SK-MEL-5 (cell line): Measurements from ENCODE around the gene KTI12. TPM values are rescaled to one million over a fixed set of nuclear protein-coding genes. Genes with fewer than 3 reads are reported as not detected.
"Not testable (repeated sequence)": the region's sequence is repeated elsewhere in the genome, so short reads cannot be mapped to it uniquely, and the experiment has no call there.

ENCODE experiments used
- DNase-seq: peaks from one replicate; pipeline ENCODE4 v3.0.0-alpha.2; 2016; ENCODE audit warnings: low read depth, low spot score
- in situ Hi-C: cut with HindIII; loops from 2 replicates; pipeline ENCODE4 v1.10.0; 2016; ENCODE audit warnings: low sequenced_read_pairs, high pct_unique_total_duplicates, low pct_unique_long_range_greater_than_20kb
- polyA plus RNA-seq, 2 experiments: library from polyadenylated mRNA; depleted of rRNA; stranded (reverse); fragments of >200 nt; gene quantifications; 2 replicates each; pipeline ENCODE4 v1.2.3, GENCODE V29; 2015
- total RNA-seq: library from RNA; depleted of rRNA; stranded (reverse); fragments of >200 nt; shearing (Covaris generic); gene quantifications from 2 replicates; pipeline ENCODE4 v1.2.3, GENCODE V29; 2014; rRNA removed

KTI12 gene
- total RNA-seq, result 10.5 and 13.3 TPM in 2 replicates
- 16.8 and 19.6 TPM in 2 replicates for polyA plus RNA-seq (2015; cell fraction: cytosol; rRNA removed)
- polyA plus RNA-seq (2015; cell fraction: nucleus; rRNA removed), result 9.1 and 10.7 TPM in 2 replicates

- in situ Hi-C loops, result no loop called here
- peak; percentile 89 for DNase-seq
Observed at GRCh38 chr1:52033190-52034049, at the start of gene KTI12. KTI12 (minus strand) TSS chr1:52033810; CDS start chr1:52033761, 49 bp downstream.

GRCh38 chr1:52080014-52080415 is 46.4 kb upstream of the KTI12 start:
- in situ Hi-C loops, result no loop called here
- DNase-seq, result peak; percentile 20

DNA sequence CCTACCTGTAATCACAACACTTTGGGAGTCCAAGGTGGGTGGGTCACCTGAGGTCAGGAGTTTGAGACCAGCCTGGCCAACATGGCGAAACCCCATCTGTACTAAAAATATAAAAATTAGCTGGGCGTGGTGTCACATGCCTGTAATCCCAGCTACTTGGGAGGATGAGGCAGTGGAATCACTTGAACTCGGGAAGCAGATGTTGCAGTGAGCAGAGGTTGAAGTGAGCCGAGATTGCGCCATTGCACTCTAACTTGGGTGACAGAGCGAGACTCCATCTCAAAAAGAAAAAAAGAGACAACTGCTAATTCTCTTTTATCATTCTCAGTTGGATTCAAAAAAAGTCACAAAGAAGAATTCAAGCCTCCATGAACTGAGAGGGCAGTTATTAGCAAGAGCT is 43.7 kb upstream of the KTI12 start:
- DNase-seq, in situ Hi-C loops: not testable (repeated sequence)

- peak; percentile 50 for DNase-seq
- in situ Hi-C loops, result loop anchor here (25.0 kb wide), 1 partner anchor 240 kb away; no protein-coding TSS in a partner anchor
Observed at GRCh38 chr1:52072291-52072690, 38.7 kb upstream of the KTI12 start.

- in situ Hi-C loops, result loop anchor here (25.0 kb wide), 1 partner anchor 242 kb away; no protein-coding TSS in a partner anchor
- no peak for DNase-seq
Observed at GRCh38 chr1:52070704-52071103, 37.1 kb upstream of the KTI12 start.

GRCh38 chr1:52063192-52063591 is 29.6 kb upstream of the KTI12 start:
- DNase-seq, result no peak
- in situ Hi-C loops, result loop anchor here (25.0 kb wide), 1 partner anchor 249 kb away; no protein-coding TSS in a partner anchor

- DNase-seq, result no peak
- in situ Hi-C loops, result loop anchor here (25.0 kb wide), 1 partner anchor 251 kb away; no protein-coding TSS in a partner anchor
Observed at GRCh38 chr1:52060822-52061221, 27.2 kb upstream of the KTI12 start.

GRCh38 chr1:52059888-52060287 is 26.3 kb upstream of the KTI12 start:
- DNase-seq, result no peak
- in situ Hi-C loops, result loop anchor here (25.0 kb wide), 1 partner anchor 252 kb away; no protein-coding TSS in a partner anchor

- in situ Hi-C loops, result loop anchor here (25.0 kb wide), 1 partner anchor 253 kb away; no protein-coding TSS in a partner anchor
- DNase-seq, result no peak
Observed at GRCh38 chr1:52059321-52059720, 25.7 kb upstream of the KTI12 start.

DNA sequence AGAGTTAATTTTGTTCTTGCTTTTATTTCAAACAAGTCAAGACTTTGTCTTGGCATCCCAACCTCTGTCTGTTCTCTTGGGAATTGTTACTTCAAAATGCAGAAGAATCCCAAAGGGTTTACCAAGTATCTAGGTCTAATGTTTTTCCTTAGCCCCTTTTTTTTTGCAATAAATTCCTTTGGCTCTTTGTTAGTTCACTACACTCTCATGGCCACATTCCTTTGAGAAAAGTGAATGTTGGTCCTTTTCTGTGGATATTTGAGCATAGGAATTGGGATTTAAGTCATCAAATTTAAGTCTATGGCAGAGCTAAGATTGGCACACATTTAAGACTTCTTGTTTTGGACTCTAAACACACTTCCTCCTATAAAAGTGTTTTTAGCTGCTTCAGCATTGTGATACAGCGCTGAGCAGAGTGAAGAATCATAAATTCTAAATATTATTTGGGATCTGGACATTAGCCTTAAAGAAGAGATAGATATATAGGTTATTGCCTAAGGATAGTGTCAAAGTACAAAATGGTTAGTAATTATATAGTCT is 24.3 kb upstream of the KTI12 start:
- no peak for DNase-seq
- in situ Hi-C loops, result loop anchor here (25.0 kb wide), 1 partner anchor 254 kb away; no protein-coding TSS in a partner anchor

DNA sequence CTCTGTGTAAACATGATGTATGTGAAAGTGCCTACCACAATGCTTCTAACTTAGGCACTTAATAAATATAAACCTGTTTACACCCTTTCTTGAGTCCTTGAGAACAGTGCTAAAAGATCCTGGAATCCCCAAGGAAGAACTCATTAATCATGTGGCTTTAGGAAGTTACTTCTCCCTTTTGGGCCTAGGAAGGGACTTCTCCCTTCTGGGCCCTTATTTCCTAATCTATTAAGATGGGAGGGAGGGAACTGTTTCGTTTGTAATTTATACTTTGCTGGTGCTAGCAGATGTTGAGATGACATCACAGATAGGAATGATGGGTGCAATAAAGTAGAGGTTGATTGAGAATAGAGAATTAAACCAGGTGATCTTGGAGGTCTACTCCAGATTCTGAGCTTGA is 23.6 kb upstream of the KTI12 start:
- DNase-seq, result no peak
- in situ Hi-C loops, result loop anchor here (25.0 kb wide), 1 partner anchor 255 kb away; no protein-coding TSS in a partner anchor

DNA sequence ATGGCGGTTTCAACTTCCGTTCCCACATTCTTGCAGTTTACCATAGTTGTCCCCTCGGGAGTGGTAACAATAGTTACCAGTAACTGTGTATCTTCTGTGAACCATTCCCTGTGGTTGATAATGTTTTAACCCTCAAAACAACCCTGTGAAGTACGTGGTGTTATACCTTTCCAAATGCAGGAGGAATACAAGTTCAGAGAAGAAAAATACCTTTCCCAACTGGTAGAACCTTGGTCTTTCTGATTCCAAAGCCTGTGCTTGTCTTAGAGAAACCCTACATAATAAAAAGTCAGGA is 23.3 kb upstream of the KTI12 start:
- in situ Hi-C loops, result loop anchor here (25.0 kb wide), 1 partner anchor 255 kb away; no protein-coding TSS in a partner anchor
- no peak for DNase-seq

- in situ Hi-C loops, result loop anchor here (25.0 kb wide), 1 partner anchor 256 kb away; no protein-coding TSS in a partner anchor
Observed at GRCh38 chr1:52056163-52056936, 22.7 kb upstream of the KTI12 start, which contains the start of gene BTF3L4. BTF3L4 (plus strand) TSS chr1:52056295; CDS start chr1:52059848, 3,553 bp downstream.

DNA sequence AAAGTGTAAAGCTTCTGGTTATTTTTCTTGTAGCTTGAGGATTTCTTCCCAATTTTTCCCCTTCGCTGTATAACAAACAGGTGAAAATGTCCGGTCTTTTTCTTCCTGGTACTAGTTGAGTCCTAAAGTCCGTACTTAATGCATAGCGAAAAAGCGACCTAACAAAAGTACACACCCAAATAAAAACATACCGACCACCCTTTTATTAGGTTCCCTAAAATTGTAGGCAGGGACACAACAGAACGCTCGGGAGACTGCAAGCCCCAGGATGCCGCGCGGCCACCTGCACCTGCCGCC is 22.2 kb upstream of the KTI12 start:
- no peak for DNase-seq
- in situ Hi-C loops, result loop anchor here (25.0 kb wide), 1 partner anchor 256 kb away; no protein-coding TSS in a partner anchor

More at GRCh38 chr1:52056163-52056936, 22.7 kb upstream of the KTI12 start, which contains the start of gene BTF3L4:
- peak; percentile 92 for DNase-seq

DNA sequence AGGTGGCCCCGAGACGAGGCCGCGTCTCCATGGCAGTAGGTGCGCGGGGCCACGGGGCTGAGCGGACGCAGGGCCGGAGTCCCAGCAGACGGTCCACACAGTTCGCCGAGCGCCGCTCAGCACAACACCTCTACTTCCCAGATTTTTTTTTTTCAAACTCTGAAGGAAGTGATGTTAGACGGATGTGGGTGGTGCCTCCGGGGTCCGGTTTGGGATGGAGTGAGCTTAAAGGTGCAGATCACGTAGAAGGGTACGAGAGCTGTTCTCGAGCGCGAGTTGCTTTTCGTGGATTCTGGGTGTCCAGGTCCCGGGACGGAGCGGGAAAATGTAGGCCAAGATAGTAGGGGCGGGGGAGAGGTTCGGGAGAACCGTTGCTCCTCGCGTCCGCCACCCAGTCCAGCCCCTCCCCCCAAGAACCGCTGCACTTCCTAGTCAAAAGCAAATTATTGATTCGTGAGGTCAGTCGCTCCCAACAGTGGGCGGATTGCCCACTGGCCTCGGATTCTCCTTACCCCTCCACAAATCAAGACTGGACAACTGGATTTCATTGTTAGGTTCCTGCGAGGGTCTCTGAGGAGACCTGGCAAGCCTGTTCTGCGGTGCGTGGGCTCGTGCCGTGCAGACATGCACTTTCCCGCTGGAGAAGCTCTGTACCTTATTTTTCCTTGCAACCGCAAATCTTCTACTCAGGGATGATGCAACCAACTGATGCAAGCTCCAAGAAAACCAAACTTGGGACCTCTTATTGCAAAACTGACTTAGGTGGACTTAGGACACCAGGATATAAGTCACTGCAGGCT is 21.7 kb upstream of the KTI12 start, which contains the start of gene TXNDC12:
Gene TXNDC12, minus strand, starts transcription at position 126 of the 800 bp plus-strand sequence. Its CDS starts 95 bp downstream, at position 31.
- DNase-seq, result peak; percentile 91
- in situ Hi-C loops, result loop anchor here (25.0 kb wide), 1 partner anchor 257 kb away; no protein-coding TSS in a partner anchor

DNA sequence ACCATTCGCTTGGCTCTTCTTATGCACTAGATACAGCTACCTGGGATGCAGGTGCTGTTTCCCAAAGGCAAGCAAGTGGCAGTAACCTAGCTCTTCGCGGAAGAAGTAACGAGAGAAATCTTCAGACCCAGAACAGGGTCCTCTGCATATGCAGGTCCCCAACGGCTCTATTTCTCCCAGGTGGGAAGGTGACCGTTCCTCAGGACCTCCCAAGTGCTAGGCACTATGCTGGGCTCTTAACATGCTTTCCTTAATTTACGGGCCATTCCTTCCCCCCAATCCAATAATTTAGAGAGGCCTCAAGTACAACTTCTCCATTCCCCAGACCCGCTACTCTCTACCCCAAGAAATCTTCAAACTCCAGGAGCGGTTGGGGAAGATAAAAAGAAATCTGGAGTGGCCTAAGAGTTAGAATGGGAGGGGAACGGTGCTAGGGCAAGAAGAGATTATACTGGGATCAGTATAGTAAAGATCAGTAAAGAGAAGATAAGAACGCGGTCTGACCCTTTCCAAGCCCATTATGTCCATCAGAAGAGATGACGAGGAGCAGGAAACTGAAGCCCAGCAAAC is 21.0 kb upstream of the KTI12 start:
- DNase-seq, result no peak
- in situ Hi-C loops, result loop anchor here (25.0 kb wide), 1 partner anchor 258 kb away; no protein-coding TSS in a partner anchor
